Activated naive CD8-positive, alpha-beta T cell treated with anti-CD3 and anti-CD28 coated beads, Interleukin-2, amount 50 U/mL, for 24 hours (primary cell): ENCODE data around the gene C2CD3.
"Not testable (repeated sequence)": the region's sequence is repeated elsewhere in the genome, so short reads cannot be mapped to it uniquely, and the experiment has no call there.

Source experiments
- ATAC-seq: fragments of 150-1000 bp; cut with Tn5 transposase; one replicate; pipeline ENCODE4 v1.10.0; 2021
- DNase-seq: peaks from one replicate; pipeline ENCODE4 v3.0.0; 2021
- H3K27ac Mint-ChIP-seq: one replicate; pipeline ENCODE4 v1.8.0; 2021; ENCODE audit warnings: mild to moderate bottlenecking, mixed read lengths
- H3K27me3 Mint-ChIP-seq: one replicate; pipeline ENCODE4 v1.8.0; 2021; ENCODE audit warnings: mixed read lengths
- H3K36me3 Mint-ChIP-seq: one replicate; pipeline ENCODE4 v1.8.0; 2021; ENCODE audit warnings: low read depth, mixed read lengths
- H3K4me1 Mint-ChIP-seq: one replicate; pipeline ENCODE4 v1.8.0; 2021; ENCODE audit warnings: mixed read lengths
- H3K4me3 Mint-ChIP-seq: one replicate; pipeline ENCODE4 v1.8.0; 2021; ENCODE audit warnings: mild to moderate bottlenecking, moderate library complexity, mixed read lengths
- H3K9me3 Mint-ChIP-seq: one replicate; pipeline ENCODE4 v1.8.0; 2021; ENCODE audit warnings: mixed read lengths

C2CD3 gene

GRCh38 chr11:74077193-74077592, 93.6 kb downstream of the C2CD3 start:
- Mint-ChIP-seq H3K27ac (no peak overlapping the region), H3K9me3 (no peaks in the 10 kb centered on the region), H3K36me3 (peaks cover 41% of the 10 kb centered on the region), H3K27me3 (no peaks in the 10 kb centered on the region), H3K4me3 (no peak overlapping the region), H3K4me1 (no peaks in the 10 kb centered on the region)
- ATAC-seq (no peak), DNase-seq (no peak)

DNA sequence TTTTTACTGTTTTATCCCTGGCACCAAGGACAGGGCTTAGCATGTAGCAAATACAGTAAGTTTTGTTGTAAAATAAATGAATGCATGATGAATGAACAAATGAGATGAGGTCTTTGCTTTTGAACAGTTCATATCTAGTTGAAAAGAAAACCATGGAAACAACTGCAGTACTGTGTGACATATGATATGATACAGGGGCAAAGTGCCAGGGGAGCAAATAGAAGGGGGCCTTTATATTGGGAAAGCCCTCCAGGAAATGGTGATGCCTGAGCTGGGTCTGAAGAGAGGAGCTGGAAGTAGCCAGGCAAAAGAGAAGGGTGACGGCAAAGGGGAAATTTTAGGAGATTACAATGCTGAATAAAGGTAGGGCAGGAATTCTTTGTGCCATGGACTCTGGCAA, 98.1 kb downstream of the C2CD3 start:
- Mint-ChIP-seq H3K9me3 (no peaks in the 10 kb centered on the region), H3K4me1 (no peaks in the 10 kb centered on the region), H3K27me3 (no peaks in the 10 kb centered on the region), H3K36me3 (peaks cover 37% of the 10 kb centered on the region), H3K4me3 (no peak overlapping the region), H3K27ac (no peak overlapping the region)
- no peak for DNase-seq
- no peak for ATAC-seq

- no peaks in the 10 kb centered on the region for H3K27me3 Mint-ChIP-seq
- H3K4me3 Mint-ChIP-seq: no peak overlapping the region
- ATAC-seq: no peak
- no peaks in the 10 kb centered on the region for H3K4me1 Mint-ChIP-seq
- peaks cover 36% of the 10 kb centered on the region for H3K36me3 Mint-ChIP-seq
- no peak overlapping the region for H3K27ac Mint-ChIP-seq
- no peak for DNase-seq
- H3K9me3 Mint-ChIP-seq: no peaks in the 10 kb centered on the region
Observed at GRCh38 chr11:74072286-74072685, 98.5 kb downstream of the C2CD3 start.

GRCh38 chr11:74070723-74071492, 99.9 kb downstream of the C2CD3 start:
- H3K4me1 Mint-ChIP-seq: no peaks in the 10 kb centered on the region
- H3K27me3 Mint-ChIP-seq: no peaks in the 10 kb centered on the region
- DNase-seq: no peak
- H3K36me3 Mint-ChIP-seq: peaks cover 34% of the 10 kb centered on the region
- ATAC-seq: no peak
- H3K4me3 Mint-ChIP-seq: no peak overlapping the region
- no peak overlapping the region for H3K27ac Mint-ChIP-seq
- H3K9me3 Mint-ChIP-seq: no peaks in the 10 kb centered on the region

- H3K4me3 Mint-ChIP-seq: no peak overlapping the region
- H3K4me1 Mint-ChIP-seq: peaks cover 2% of the 10 kb centered on the region
- H3K27ac Mint-ChIP-seq: no peak overlapping the region
- no peaks in the 10 kb centered on the region for H3K9me3 Mint-ChIP-seq
- DNase-seq: no peak
- peaks cover 36% of the 10 kb centered on the region for H3K36me3 Mint-ChIP-seq
- ATAC-seq: no peak
- H3K27me3 Mint-ChIP-seq: no peaks in the 10 kb centered on the region
Observed at GRCh38 chr11:74069146-74070046, 101.4 kb downstream of the C2CD3 start.

GRCh38 chr11:74066663-74067062, 104.1 kb downstream of the C2CD3 start:
- H3K9me3 Mint-ChIP-seq, H3K27ac Mint-ChIP-seq, DNase-seq, H3K4me1 Mint-ChIP-seq, H3K4me3 Mint-ChIP-seq, H3K27me3 Mint-ChIP-seq, ATAC-seq: not testable (repeated sequence)
- peaks cover 23% of the 10 kb centered on the region for H3K36me3 Mint-ChIP-seq

- H3K36me3 Mint-ChIP-seq: peaks cover 28% of the 10 kb centered on the region
- H3K9me3 Mint-ChIP-seq, H3K27me3 Mint-ChIP-seq, ATAC-seq, H3K27ac Mint-ChIP-seq, H3K4me3 Mint-ChIP-seq, DNase-seq, H3K4me1 Mint-ChIP-seq: not testable (repeated sequence)
Observed at GRCh38 chr11:74065534-74065933, 105.3 kb downstream of the C2CD3 start.

GRCh38 chr11:74063628-74064027, 107.2 kb downstream of the C2CD3 start:
- not testable (repeated sequence) for H3K4me3 Mint-ChIP-seq, DNase-seq, H3K27me3 Mint-ChIP-seq, H3K27ac Mint-ChIP-seq, H3K4me1 Mint-ChIP-seq, H3K9me3 Mint-ChIP-seq, ATAC-seq
- peaks cover 30% of the 10 kb centered on the region for H3K36me3 Mint-ChIP-seq

GRCh38 chr11:74061599-74061998, 109.2 kb downstream of the C2CD3 start:
- H3K9me3 Mint-ChIP-seq, H3K27ac Mint-ChIP-seq, H3K4me1 Mint-ChIP-seq, H3K27me3 Mint-ChIP-seq, DNase-seq, H3K4me3 Mint-ChIP-seq, ATAC-seq: not testable (repeated sequence)
- H3K36me3 Mint-ChIP-seq: peaks cover 29% of the 10 kb centered on the region

GRCh38 chr11:74057249-74058151, 113.3 kb downstream of the C2CD3 start:
- Mint-ChIP-seq H3K27ac (no peak overlapping the region), H3K4me1 (no peaks in the 10 kb centered on the region), H3K9me3 (no peaks in the 10 kb centered on the region), H3K36me3 (peaks cover 39% of the 10 kb centered on the region), H3K27me3 (no peaks in the 10 kb centered on the region), H3K4me3 (no peak overlapping the region)
- no peak for ATAC-seq
- DNase-seq: no peak

- H3K4me3 Mint-ChIP-seq: no peak overlapping the region
- no peaks in the 10 kb centered on the region for H3K4me1 Mint-ChIP-seq
- no peak overlapping the region for H3K27ac Mint-ChIP-seq
- H3K9me3 Mint-ChIP-seq: no peaks in the 10 kb centered on the region
- ATAC-seq (no peak), DNase-seq (no peak)
- peaks cover 36% of the 10 kb centered on the region for H3K36me3 Mint-ChIP-seq
- no peaks in the 10 kb centered on the region for H3K27me3 Mint-ChIP-seq
Observed at GRCh38 chr11:74055938-74056337, 114.9 kb downstream of the C2CD3 start.

DNA sequence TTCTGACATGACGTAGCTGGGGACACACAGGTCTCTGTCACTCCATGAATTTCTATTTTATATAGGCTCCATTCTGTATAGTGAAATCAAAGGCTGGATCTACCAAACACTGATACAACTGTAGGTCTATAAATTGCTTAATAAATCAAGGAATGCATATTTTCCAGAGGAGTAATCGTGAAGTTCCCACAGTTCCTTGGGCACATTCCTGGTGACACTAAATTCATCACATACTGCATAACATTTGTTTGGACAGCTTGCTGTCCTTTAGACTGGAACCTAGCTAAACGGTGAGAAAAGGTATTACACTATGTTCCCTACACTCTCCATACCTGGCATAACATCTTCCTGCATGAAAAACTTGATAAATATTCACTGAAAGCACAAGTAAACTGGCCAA, 120.3 kb downstream of the C2CD3 start:
- Mint-ChIP-seq H3K27me3 (no peaks in the 10 kb centered on the region), H3K27ac (no peak overlapping the region), H3K36me3 (peaks cover 30% of the 10 kb centered on the region), H3K9me3 (no peaks in the 10 kb centered on the region), H3K4me3 (no peak overlapping the region), H3K4me1 (no peaks in the 10 kb centered on the region)
- DNase-seq (no peak), ATAC-seq (no peak)

GRCh38 chr11:74048993-74049392, 121.8 kb downstream of the C2CD3 start:
- Mint-ChIP-seq H3K27ac (no peak overlapping the region), H3K4me1 (no peaks in the 10 kb centered on the region), H3K4me3 (no peak overlapping the region), H3K36me3 (peaks cover 28% of the 10 kb centered on the region), H3K9me3 (no peaks in the 10 kb centered on the region), H3K27me3 (no peaks in the 10 kb centered on the region)
- DNase-seq: no peak
- no peak for ATAC-seq

- DNase-seq (no peak), ATAC-seq (no peak)
- no peak overlapping the region for H3K27ac Mint-ChIP-seq
- H3K4me3 Mint-ChIP-seq: no peak overlapping the region
- H3K36me3 Mint-ChIP-seq: peaks cover 31% of the 10 kb centered on the region
- H3K27me3 Mint-ChIP-seq: no peaks in the 10 kb centered on the region
- no peaks in the 10 kb centered on the region for H3K4me1 Mint-ChIP-seq
- no peaks in the 10 kb centered on the region for H3K9me3 Mint-ChIP-seq
Observed at GRCh38 chr11:74044538-74044937, 126.3 kb downstream of the C2CD3 start.
